LNCaP clone FGC (cell line): Measurements from ENCODE around the gene GADD45B.

ENCODE experiments used
- DNase-seq: peaks from one replicate; pipeline ENCODE4 v3.0.0-alpha.2; 2011; ENCODE audit warnings: low read depth
- H3K4me3 ChIP-seq: 2 replicates; pipeline ENCODE4 v1.5.1; 2011; ENCODE audit warnings: mild to moderate bottlenecking, low read depth, low read length, control low read depth
- CTCF ChIP-seq: IDR thresholded peaks from 2 replicates; pipeline ENCODE4 v1.5.1; 2012; ENCODE audit warnings: mild to moderate bottlenecking; ENCODE audit not compliant: control insufficient read depth, insufficient read depth; ENCODE audit errors: extremely low read depth

Gene GADD45B

GRCh38 chr19:2446381-2446780 is 29.5 kb upstream of the GADD45B start:
- H3K4me3 ChIP-seq: no peak overlapping the region
- no peak for DNase-seq
- TF ChIP-seq CTCF: no peak

GRCh38 chr19:2449019-2449418 is 26.9 kb upstream of the GADD45B start:
- no peak for DNase-seq
- H3K4me3 ChIP-seq: no peak overlapping the region
- no peak for TF ChIP-seq CTCF

GRCh38 chr19:2451138-2451537 is 24.8 kb upstream of the GADD45B start:
- no peak for DNase-seq
- no peak for TF ChIP-seq CTCF
- H3K4me3 ChIP-seq: no peak overlapping the region

- TF ChIP-seq CTCF: no peak
- DNase-seq: no peak
- H3K4me3 ChIP-seq: no peak overlapping the region
Measured at GRCh38 chr19:2451741-2452140, 24.2 kb upstream of the GADD45B start.

- no peak for DNase-seq
- TF ChIP-seq CTCF: no peak
- no peak overlapping the region for H3K4me3 ChIP-seq
Measured at GRCh38 chr19:2453431-2454025, 22.4 kb upstream of the GADD45B start.

- DNase-seq: no peak
- no peak overlapping the region for H3K4me3 ChIP-seq
- no peak for TF ChIP-seq CTCF
Measured at GRCh38 chr19:2454199-2454961, 21.5 kb upstream of the GADD45B start.
